Measurements from ENCODE around the gene HIF3A. TPM values are rescaled to one million over a fixed set of nuclear protein-coding genes. Genes with fewer than 3 reads are reported as not detected.

The HIF3A gene
- total RNA-seq, 1 experiment from 2014 or later, result 5.2 TPM

DNA sequence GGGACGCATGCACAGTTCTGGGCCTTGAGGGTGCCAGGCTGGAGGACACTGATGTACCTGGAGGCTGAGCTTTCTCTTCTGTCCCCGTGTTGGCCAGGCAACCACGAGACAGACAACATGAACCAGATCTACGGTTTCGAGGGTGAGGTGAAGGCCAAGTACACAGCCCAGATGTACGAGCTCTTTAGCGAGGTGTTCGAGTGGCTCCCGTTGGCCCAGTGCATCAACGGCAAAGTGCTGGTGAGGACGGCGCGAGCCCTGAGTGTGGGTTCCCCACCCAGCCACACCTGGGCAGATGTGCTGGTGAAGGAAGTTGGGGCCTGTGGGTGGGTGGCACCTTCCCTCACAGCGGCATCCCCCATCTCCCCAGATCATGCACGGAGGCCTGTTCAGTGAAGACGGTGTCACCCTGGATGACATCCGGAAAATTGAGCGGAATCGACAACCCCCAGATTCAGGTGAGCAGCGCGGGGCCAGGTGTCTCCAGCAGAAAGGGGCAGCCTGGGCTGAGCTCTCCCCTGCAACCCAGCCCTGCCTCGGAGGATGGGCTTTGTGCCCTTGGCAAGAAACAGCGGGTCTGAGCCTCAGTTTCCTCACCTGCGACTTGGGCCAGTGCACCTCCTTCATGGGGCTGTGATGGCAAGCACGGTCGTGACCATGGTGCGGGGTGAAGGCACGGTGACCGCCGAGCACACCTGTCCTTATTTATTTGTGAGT, 90.3 kb downstream of the HIF3A start:
- no peak overlapping the region for H3K27ac Mint-ChIP-seq (ENCODE audit: unreplicated experiment)
- Histone ChIP-seq H3K36me3 (ENCODE audit: control insufficient read depth, insufficient read depth, low read length) (peaks cover 18% of the 10 kb centered on the region), H3K4me1 (no peaks in the 10 kb centered on the region), H3K27me3 (replicated peaks; ENCODE audit: control insufficient read depth, insufficient read depth, low read length) (no peaks in the 10 kb centered on the region), H3K9me3 (no peaks in the 10 kb centered on the region), H3K4me3 (ENCODE audit: low read depth, low read length) (no peak overlapping the region)
- intact Hi-C loops (cut with micrococcal nuclease; ENCODE audit: unreplicated experiment), result no loop called here
- H3K9me3 Mint-ChIP-seq (ENCODE audit: unreplicated experiment), result peaks cover 11% of the 10 kb centered on the region
- ChIA-PET POLR2A (interaction anchor here (1.0 kb wide), 1 partner anchor 726 kb away, joined by 3 read pairs; the partner anchor contains the start of gene ZC3H4), CTCF (interaction anchor here (1.3 kb wide), 1 partner anchor 107 kb away, joined by 5 read pairs; no protein-coding TSS in a partner anchor)
- no peaks in the 10 kb centered on the region for H3K27me3 Mint-ChIP-seq (ENCODE audit: insufficient read depth, unreplicated experiment)
- H3K4me3 Mint-ChIP-seq (ENCODE audit: unreplicated experiment), result no peak overlapping the region
- BruUV-seq (replicated peaks), result no TSS peak
- TF ChIP-seq, protein P1, sequence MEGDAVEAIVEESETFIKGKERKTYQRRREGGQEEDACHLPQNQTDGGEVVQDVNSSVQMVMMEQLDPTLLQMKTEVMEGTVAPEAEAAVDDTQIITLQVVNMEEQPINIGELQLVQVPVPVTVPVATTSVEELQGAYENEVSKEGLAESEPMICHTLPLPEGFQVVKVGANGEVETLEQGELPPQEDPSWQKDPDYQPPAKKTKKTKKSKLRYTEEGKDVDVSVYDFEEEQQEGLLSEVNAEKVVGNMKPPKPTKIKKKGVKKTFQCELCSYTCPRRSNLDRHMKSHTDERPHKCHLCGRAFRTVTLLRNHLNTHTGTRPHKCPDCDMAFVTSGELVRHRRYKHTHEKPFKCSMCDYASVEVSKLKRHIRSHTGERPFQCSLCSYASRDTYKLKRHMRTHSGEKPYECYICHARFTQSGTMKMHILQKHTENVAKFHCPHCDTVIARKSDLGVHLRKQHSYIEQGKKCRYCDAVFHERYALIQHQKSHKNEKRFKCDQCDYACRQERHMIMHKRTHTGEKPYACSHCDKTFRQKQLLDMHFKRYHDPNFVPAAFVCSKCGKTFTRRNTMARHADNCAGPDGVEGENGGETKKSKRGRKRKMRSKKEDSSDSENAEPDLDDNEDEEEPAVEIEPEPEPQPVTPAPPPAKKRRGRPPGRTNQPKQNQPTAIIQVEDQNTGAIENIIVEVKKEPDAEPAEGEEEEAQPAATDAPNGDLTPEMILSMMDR (IDR thresholded peaks at IDR 0.05; ENCODE audit: insufficient read depth in 1 of 2, low read depth in 1 of 2, low read length in 1 of 2, severe bottlenecking in 1 of 2, unreplicated experiment in 1 of 2), result no peak
- peaks cover 94% of the 10 kb centered on the region for H3K36me3 Mint-ChIP-seq (ENCODE audit: insufficient read depth, unreplicated experiment)
- DNase-seq, result no peak
- H3K4me1 Mint-ChIP-seq (ENCODE audit: low read depth, unreplicated experiment), result no peaks in the 10 kb centered on the region

DNA sequence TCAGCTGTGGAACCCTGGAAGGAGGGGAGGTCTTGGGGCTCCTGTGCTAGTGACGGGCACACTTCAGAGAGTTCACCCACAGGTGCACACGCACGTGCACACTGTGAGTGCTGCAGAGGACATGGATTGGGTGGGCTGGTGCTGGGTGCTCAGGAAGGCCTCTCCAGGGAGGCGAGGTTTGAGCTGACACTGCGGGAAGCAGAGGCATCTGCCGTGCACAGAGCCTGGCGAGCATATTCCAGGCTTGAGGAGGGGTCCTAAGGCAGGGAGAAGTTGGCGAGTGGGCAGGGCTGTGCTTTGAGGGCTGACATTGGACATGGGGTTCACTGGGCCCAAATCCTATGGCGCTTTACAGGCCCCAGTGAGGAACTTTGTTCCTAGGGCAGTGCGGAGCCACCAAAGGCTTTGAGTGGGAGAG, 90.9 kb downstream of the HIF3A start:
- TF ChIP-seq, protein P1 (IDR thresholded peaks at IDR 0.05; ENCODE audit: insufficient read depth in 1 of 2, low read depth in 1 of 2, low read length in 1 of 2, severe bottlenecking in 1 of 2, unreplicated experiment in 1 of 2), result no peak
- intact Hi-C loops (cut with micrococcal nuclease; ENCODE audit: unreplicated experiment), result no loop called here
- no peak for DNase-seq
- peaks cover 89% of the 10 kb centered on the region for H3K36me3 Mint-ChIP-seq (ENCODE audit: insufficient read depth, unreplicated experiment)
- Histone ChIP-seq H3K4me3 (ENCODE audit: low read depth, low read length) (no peak overlapping the region), H3K36me3 (ENCODE audit: control insufficient read depth, insufficient read depth, low read length) (peaks cover 18% of the 10 kb centered on the region), H3K27me3 (replicated peaks; ENCODE audit: control insufficient read depth, insufficient read depth, low read length) (no peaks in the 10 kb centered on the region), H3K4me1 (no peaks in the 10 kb centered on the region), H3K9me3 (no peaks in the 10 kb centered on the region)
- H3K27ac Mint-ChIP-seq (ENCODE audit: unreplicated experiment), result no peak overlapping the region
- H3K4me1 Mint-ChIP-seq (ENCODE audit: low read depth, unreplicated experiment), result no peaks in the 10 kb centered on the region
- H3K9me3 Mint-ChIP-seq (ENCODE audit: unreplicated experiment), result peaks cover 11% of the 10 kb centered on the region
- H3K4me3 Mint-ChIP-seq (ENCODE audit: unreplicated experiment), result no peak overlapping the region
- H3K27me3 Mint-ChIP-seq (ENCODE audit: insufficient read depth, unreplicated experiment), result no peaks in the 10 kb centered on the region
- ChIA-PET POLR2A (interaction anchor here (1.0 kb wide), 1 partner anchor 726 kb away, joined by 3 read pairs; the partner anchor contains the start of gene ZC3H4), CTCF (no interaction called here)
- no TSS peak for BruUV-seq (replicated peaks)

DNA sequence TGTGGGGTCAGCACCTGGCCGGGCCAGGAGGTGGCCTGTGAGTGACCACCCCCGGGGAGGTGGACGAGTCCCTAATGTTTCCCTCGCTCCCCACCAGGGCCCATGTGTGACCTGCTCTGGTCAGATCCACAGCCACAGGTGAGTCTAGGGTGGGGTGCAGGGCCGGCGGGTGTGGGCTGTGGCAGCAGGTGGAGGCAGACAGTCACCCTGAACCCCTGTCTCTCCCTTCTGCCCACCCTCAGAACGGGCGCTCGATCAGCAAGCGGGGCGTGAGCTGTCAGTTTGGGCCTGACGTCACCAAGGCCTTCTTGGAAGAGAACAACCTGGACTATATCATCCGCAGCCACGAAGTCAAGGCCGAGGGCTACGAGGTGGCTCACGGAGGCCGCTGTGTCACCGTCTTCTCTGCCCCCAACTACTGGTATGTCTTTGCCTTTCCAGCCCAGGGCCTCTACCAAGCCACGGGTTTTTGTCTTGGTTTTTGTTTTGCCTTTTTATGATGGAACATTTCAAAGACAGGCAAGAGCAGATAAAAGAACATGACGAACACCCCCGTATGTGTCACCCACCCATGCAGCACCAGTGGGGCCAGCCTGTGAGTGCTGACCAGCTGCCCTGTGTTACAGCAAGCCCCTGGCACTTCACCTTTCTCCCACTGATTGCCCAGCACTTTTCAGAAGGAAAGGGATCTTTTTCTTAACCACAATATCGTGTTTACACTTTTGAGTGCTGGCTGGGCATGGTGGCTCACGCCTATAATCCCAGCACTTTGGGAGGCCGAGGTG, 91.7 kb downstream of the HIF3A start:
- DNase-seq, result no peak
- no peaks in the 10 kb centered on the region for H3K4me1 ChIP-seq
- BruUV-seq (replicated peaks), result no TSS peak
- peaks cover 18% of the 10 kb centered on the region for H3K36me3 ChIP-seq (ENCODE audit: control insufficient read depth, insufficient read depth, low read length)
- peaks cover 82% of the 10 kb centered on the region for H3K36me3 Mint-ChIP-seq (ENCODE audit: insufficient read depth, unreplicated experiment)
- ChIA-PET POLR2A (interaction anchor here (1.0 kb wide), 1 partner anchor 725 kb away, joined by 3 read pairs; the partner anchor contains the start of gene ZC3H4), CTCF (no interaction called here)
- H3K9me3 Mint-ChIP-seq (ENCODE audit: unreplicated experiment), result peaks cover 11% of the 10 kb centered on the region
- intact Hi-C loops (cut with micrococcal nuclease; ENCODE audit: unreplicated experiment), result no loop called here
- H3K27me3 ChIP-seq (replicated peaks; ENCODE audit: control insufficient read depth, insufficient read depth, low read length), result no peaks in the 10 kb centered on the region
- H3K4me3 ChIP-seq (ENCODE audit: low read depth, low read length), result no peak overlapping the region
- no peaks in the 10 kb centered on the region for H3K4me1 Mint-ChIP-seq (ENCODE audit: low read depth, unreplicated experiment)
- H3K27ac Mint-ChIP-seq (ENCODE audit: unreplicated experiment), result no peak overlapping the region
- no peaks in the 10 kb centered on the region for H3K27me3 Mint-ChIP-seq (ENCODE audit: insufficient read depth, unreplicated experiment)
- no peak overlapping the region for H3K4me3 Mint-ChIP-seq (ENCODE audit: unreplicated experiment)
- no peaks in the 10 kb centered on the region for H3K9me3 ChIP-seq
- TF ChIP-seq, protein P1 (IDR thresholded peaks at IDR 0.05; ENCODE audit: insufficient read depth in 1 of 2, low read depth in 1 of 2, low read length in 1 of 2, severe bottlenecking in 1 of 2, unreplicated experiment in 1 of 2), result no peak
